AG08395 (cell line): ENCODE data around the gene ADNP2.

Experiments
- DNase-seq: peaks from one replicate; pipeline ENCODE4 v3.0.0; 2012; ENCODE audit warnings: mixed read lengths, low spot score

The ADNP2 gene

GRCh38 chr18:80171054-80171872 is 62.2 kb downstream of the ADNP2 start:
- DNase-seq: peak; percentile 65

DNA sequence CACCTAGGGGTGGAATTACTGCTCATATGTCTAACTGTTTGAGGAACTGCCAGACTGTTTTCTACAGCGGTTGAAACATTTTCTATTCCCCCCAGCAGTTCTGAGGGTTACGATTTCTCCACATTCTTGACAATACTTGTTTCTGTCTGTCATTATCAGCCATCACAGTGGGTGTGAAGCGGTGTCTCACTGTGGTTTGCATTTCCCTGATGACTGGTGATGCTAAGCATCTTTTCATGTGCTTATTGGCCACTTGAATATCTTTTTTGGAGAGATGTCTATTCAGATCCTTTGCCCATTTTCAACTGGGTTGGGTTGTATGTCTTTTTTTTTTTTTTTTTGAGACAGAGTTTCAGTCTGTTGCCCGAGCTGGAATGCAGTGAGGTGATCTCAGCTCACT is 63.0 kb downstream of the ADNP2 start:
- no peak for DNase-seq

- DNase-seq: no peak
These were observed 64.0 kb downstream of the ADNP2 start for GRCh38 chr18:80173060-80173459.

- no peak for DNase-seq
These were observed 66.6 kb downstream of the ADNP2 start for GRCh38 chr18:80175451-80176204.

GRCh38 chr18:80176334-80177073 is 67.4 kb downstream of the ADNP2 start:
- DNase-seq: peak; percentile 51

DNA sequence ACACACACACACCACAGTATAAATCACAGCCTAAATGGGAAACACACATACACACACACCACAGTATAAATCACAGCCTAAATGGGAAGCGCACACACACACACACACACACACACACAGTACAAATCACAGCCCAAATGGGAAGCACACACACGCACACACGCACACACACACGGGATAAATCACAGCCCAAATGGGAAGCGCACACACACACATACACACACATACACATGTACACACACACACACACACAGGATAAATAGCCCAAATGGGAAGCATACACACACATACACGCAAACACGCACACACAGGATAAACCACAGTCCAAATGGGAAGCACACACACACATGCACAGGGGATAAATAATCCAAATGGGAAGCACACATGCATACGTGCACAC is 68.1 kb downstream of the ADNP2 start:
- DNase-seq: no peak

- DNase-seq: no peak
These were observed 70.1 kb downstream of the ADNP2 start for GRCh38 chr18:80178935-80179818.

GRCh38 chr18:80179857-80180558 is 70.9 kb downstream of the ADNP2 start:
- no peak for DNase-seq

DNA sequence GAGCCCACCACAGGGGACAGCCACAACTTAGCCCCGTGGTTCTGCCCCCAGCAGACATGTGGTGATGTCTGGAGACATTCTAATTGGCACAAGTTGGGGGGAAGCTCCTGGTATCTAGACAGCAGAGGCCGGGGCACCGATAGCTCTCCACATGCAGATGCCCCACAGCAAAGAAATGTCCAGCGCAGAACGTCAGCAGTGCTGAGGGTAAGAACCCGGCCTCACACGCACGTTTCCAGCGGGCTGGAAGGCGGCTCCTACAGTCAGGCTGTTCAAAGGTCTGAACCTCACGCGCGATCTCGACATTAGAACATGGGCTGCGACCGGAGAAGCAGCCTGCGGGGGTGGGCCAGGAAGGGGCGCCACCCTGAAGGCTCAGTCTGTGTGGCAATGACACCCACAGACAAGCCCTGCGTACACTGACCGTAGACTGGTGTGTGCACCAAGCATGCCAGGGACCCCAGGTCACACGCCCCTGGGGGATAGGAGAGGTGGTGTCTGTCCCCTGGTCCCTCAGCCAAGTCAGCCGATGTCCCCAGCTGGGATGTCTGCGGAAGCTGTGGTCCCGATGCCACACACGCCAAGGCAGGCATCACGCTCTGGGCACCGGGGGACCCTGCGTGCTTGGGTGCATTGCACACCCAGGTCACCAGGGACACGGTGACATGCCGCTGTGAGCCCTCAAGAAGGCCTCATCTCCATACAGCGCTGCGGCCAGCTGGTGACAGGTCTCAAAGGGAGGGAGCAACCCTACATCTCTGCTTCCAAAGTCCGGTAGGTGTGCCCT is 71.9 kb downstream of the ADNP2 start:
- no peak for DNase-seq

- no peak for DNase-seq
These were observed 72.8 kb downstream of the ADNP2 start for GRCh38 chr18:80181642-80182461.

DNA sequence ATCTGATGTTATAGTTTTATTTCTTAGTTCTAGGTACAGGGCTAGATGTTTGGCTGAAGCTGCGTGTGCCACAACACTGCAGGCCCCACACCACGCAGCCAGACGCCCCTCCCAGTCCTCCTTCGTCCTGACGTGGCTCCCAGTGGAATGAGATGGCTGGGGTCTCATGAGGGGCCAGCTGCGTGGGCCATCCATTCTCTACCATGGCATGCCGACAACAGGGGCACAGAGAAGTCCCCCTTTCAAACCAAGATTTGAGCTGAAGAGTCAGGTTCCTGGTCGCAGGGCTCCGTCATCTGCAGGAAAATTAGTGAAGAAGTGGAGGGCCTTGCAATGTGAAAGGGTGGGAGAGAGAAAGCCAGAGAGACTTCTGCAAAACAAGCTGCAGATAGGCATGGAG is 73.8 kb downstream of the ADNP2 start:
- no peak for DNase-seq

DNA sequence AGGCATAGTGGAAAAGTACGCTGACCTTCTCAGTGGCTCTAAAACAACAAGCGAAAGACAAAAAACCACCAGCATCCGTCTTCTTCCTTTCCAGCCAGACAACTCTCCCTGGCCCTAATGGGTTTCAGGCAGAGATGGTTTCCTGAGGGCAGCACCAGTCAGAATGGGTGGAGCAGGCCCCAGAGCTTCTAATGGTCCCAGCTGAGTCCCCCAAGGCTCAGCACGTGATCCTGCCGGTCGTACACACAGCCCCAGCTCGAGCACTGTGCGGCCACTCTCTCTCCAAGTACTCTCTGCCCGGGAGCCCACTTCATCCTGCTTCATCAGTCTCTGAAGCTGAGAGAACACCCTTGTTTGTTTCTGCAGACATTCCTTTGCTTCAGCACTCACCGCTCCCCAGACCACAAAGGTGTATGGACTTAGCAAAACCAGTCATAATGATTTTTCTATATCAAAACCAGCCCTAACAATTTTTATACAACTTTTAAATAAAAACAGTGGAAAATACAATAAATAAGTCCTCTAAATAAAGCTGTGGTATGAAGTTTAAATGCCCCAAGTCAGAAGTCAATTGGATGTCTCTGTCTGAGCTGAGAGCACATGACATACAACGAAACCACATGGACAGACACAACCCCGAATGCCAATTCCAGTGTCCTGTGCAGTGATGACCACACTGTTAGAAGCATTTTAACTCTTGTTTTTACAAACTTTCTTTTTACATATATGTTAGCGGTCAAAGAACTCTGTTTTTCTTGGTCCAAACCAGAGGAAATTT is 74.4 kb downstream of the ADNP2 start:
- DNase-seq: no peak

DNA sequence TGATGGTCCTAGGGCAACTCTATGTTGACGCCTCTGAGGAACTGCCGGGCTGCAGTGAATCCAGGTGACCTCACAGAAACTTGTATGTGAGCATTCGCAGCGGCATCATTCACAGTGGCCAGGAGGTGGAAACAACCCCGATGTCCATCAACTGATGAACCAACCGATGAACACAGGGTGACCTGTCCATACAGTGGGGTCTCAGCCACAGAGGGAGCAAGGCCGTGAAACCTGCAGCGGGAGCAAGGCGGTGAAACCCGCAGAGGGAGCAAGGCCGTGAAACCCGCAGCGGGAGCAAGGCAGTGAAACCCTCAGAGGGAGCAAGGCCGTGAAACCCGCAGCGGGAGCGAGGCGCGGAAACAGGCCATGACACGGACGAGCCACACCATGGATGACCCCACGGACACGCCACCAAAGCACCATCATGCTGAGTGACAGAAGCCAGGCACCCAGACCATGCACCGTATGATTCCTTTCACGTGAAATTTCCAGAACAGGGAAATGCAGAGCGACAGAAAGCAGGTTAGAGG is 75.2 kb downstream of the ADNP2 start:
- no peak for DNase-seq

DNA sequence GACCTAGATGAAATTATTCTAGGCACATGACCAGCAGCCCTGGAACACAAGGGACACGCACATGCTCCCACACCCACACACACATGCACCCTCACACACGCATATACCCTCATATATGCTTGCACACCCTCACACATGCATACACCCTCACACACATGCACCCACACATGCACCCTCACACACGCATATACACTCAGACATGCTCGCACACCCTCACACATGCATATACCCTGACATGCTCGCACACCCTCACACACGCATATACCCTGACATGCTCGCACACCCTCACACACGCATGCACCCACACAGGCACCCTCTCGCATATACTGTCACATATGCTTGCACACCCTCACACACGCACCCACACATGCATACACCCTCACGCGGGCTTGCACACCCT is 76.5 kb downstream of the ADNP2 start:
- no peak for DNase-seq

- no peak for DNase-seq
These were observed 79.0 kb downstream of the ADNP2 start for GRCh38 chr18:80187956-80188642.

- no peak for DNase-seq
These were observed 79.8 kb downstream of the ADNP2 start for GRCh38 chr18:80188643-80189530.

DNA sequence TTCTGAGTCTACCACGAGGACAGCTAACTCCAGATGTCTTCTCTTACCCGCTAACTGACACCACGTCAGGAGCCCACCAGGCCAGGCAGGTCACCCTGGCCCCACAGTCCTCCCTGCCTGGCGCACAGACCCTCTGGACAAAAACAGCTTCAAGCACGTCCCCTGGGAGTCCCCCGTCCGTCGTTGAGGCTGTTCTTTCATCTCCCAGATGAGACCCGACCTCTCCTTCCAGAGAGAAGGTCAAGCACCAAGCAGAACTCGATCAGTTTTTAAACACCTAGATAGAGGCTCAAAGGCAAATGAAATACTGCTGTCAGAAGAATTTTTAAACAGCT is 80.4 kb downstream of the ADNP2 start:
- DNase-seq: no peak
